DND-41 (cell line): ENCODE results near the gene C11orf71.
A peak's percentile ranks its signal among the peaks of the same experiment; 100 is the strongest.

Experiments
- CTCF ChIP-seq: IDR thresholded peaks from 2 replicates; pipeline ENCODE4 v1.5.1; 2012; ENCODE audit warnings: borderline replicate concordance, low read length, moderate library complexity, mild to moderate bottlenecking; ENCODE audit not compliant: poor library complexity, severe bottlenecking; ENCODE audit errors: extremely low read depth
- EZH2 ChIP-seq: IDR thresholded peaks from 3 replicates; pipeline ENCODE4 v1.6.1; 2012; ENCODE audit warnings: borderline replicate concordance, low read depth, mild to moderate bottlenecking, moderate library complexity, low read length, inconsistent platforms; ENCODE audit not compliant: severe bottlenecking

GRCh38 chr11:114439229-114440120 lies 39.2 kb upstream of the C11orf71 start, which contains the start of gene REXO2:
- TF ChIP-seq CTCF (peak; percentile 39), EZH2 (no peak)
